ENCODE data around the gene SPATS2.

Gene SPATS2

DNA sequence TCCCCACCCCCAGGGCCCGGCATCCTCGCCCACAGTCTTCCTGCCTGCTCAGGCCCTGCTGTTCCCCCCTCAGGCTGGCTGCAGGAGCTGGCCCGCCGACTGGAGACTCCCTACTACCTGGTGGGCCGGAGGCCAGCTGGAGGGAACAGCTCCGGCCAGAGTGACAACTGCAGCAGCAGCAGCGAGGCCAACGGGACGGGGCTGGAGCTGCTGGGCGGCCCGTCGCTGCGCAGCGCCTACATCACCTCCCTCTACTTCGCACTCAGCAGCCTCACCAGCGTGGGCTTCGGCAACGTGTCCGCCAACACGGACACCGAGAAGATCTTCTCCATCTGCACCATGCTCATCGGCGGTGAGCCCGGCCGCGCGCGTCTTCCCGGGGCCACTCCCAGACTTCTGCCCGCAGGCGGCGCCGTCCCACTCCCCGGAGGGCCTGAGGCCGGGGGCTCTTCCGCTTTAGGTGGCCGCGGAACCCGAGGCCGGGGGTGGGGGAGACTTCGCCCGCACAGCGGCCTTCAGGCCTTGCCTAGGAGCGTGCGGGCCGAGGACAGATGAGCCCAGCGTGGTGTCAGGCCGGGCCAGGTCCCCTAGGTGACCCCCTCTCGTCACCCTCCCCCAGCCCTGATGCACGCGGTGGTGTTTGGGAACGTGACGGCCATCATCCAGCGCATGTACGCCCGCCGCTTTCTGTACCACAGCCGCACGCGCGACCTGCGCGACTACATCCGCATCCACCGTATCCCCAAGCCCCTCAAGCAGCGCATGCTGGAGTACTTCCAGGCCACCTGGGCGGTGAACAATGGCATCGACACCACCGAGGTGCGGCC, 181.8 kb downstream of the SPATS2 start:
- Histone ChIP-seq H4K20me1 (ENCODE audit: insufficient read depth, low read length) (no peaks in the 10 kb centered on the region), H3K36me3 (ENCODE audit: insufficient read depth, low read length) (no peaks in the 10 kb centered on the region), H3K9ac (ENCODE audit: low read length) (no peak overlapping the region), H3K9me3 (ENCODE audit: low read length) (no peaks in the 10 kb centered on the region), H3F3A (ENCODE audit: insufficient read depth, low read length) (no peaks in the 10 kb centered on the region), H3K4me3 (ENCODE audit: low read depth, low read length, poor library complexity, severe bottlenecking) (no peak overlapping the region), H3K27me3 (ENCODE audit: insufficient read depth, low read length) (no peaks in the 10 kb centered on the region; the same call in 1 of the 2 replicates), H3K27ac (ENCODE audit: low read depth, low read length, poor library complexity, severe bottlenecking) (no peak overlapping the region), H3K79me2 (ENCODE audit: insufficient read depth, low read length) (no peaks in the 10 kb centered on the region), H3K4me1 (ENCODE audit: insufficient read depth, low read length, severe bottlenecking) (peaks cover 3% of the 10 kb centered on the region), H2AFZ (ENCODE audit: low read length) (no peak overlapping the region), H3K4me2 (ENCODE audit: low read length) (peak overlapping the region; percentile 7; the same call in 1 of the 2 replicates), H3K9me2 (ENCODE audit: low read depth, low read length) (no peaks in the 10 kb centered on the region)
- no peak for TF ChIP-seq EZH2 (IDR thresholded peaks at IDR 0.05; ENCODE audit: borderline replicate concordance, low read length)
- TF ChIP-seq CTCF (IDR thresholded peaks at IDR 0.05; ENCODE audit: low read length) = 0 out of 2 replicates have a peak, but pooled peaks have one; percentile 11

DNA sequence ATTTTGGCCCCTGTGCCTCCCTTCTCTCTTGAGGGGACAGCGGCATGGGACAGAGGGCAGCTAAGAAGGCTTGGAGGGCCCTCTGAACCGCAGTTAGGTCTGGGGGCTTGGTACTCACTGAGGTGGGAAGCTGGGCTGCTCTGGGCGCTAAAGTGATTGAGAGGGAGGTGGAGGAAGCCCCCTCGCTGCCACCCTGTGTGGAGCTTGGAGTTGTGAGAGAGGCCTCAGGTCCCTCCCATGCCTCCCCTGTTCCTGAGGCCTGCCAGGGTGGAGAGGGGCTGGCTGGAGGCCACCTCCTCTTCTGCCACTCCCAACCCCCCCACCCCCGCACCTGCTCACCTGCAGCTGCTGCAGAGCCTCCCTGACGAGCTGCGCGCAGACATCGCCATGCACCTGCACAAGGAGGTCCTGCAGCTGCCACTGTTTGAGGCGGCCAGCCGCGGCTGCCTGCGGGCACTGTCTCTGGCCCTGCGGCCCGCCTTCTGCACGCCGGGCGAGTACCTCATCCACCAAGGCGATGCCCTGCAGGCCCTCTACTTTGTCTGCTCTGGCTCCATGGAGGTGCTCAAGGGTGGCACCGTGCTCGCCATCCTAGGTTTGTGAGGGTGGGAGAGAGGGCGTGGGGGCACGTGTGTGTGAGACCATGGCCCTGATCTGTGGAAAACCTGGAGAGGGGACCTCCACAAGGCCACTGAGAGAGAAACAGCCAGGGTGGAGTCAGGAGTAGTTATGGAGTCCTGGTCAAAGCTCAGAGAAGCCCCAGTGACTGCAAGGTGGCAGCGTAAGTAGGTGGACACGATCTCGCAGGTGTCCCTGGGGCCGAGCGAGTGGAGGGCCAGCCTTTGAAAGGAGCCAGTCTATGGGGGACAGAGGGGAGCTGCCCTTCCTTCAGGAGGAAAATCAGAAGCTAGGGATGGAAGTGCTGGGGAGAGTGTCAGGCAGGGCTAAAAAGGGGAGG, 182.8 kb downstream of the SPATS2 start:
- H3K27ac ChIP-seq (ENCODE audit: low read depth, low read length, poor library complexity, severe bottlenecking) = no peak overlapping the region
- H3K27me3 ChIP-seq (ENCODE audit: insufficient read depth, low read length) = no peaks in the 10 kb centered on the region; the same call in 1 of the 2 replicates
- peaks cover 3% of the 10 kb centered on the region for H3K4me1 ChIP-seq (ENCODE audit: insufficient read depth, low read length, severe bottlenecking)
- H3K4me2 ChIP-seq (ENCODE audit: low read length) = no peak overlapping the region
- no peak overlapping the region for H3K9ac ChIP-seq (ENCODE audit: low read length)
- H4K20me1 ChIP-seq (ENCODE audit: insufficient read depth, low read length) = no peaks in the 10 kb centered on the region
- no peaks in the 10 kb centered on the region for H3K9me3 ChIP-seq (ENCODE audit: low read length)
- no peaks in the 10 kb centered on the region for H3F3A ChIP-seq (ENCODE audit: insufficient read depth, low read length)
- H3K36me3 ChIP-seq (ENCODE audit: insufficient read depth, low read length) = no peaks in the 10 kb centered on the region
- TF ChIP-seq EZH2 (IDR thresholded peaks at IDR 0.05; ENCODE audit: borderline replicate concordance, low read length) = no peak
- TF ChIP-seq CTCF (IDR thresholded peaks at IDR 0.05; ENCODE audit: low read length) = no peak
- no peak overlapping the region for H3K4me3 ChIP-seq (ENCODE audit: low read depth, low read length, poor library complexity, severe bottlenecking)
- H3K79me2 ChIP-seq (ENCODE audit: insufficient read depth, low read length) = no peaks in the 10 kb centered on the region
- no peaks in the 10 kb centered on the region for H3K9me2 ChIP-seq (ENCODE audit: low read depth, low read length)
- no peak overlapping the region for H2AFZ ChIP-seq (ENCODE audit: low read length)

- Histone ChIP-seq H3K36me3 (ENCODE audit: insufficient read depth, low read length) (no peaks in the 10 kb centered on the region), H4K20me1 (ENCODE audit: insufficient read depth, low read length) (no peaks in the 10 kb centered on the region), H3K4me3 (ENCODE audit: low read depth, low read length, poor library complexity, severe bottlenecking) (no peak overlapping the region), H3K9me3 (ENCODE audit: low read length) (no peaks in the 10 kb centered on the region), H3F3A (ENCODE audit: insufficient read depth, low read length) (no peaks in the 10 kb centered on the region), H3K79me2 (ENCODE audit: insufficient read depth, low read length) (no peaks in the 10 kb centered on the region), H3K4me2 (ENCODE audit: low read length) (no peak overlapping the region), H3K9ac (ENCODE audit: low read length) (no peak overlapping the region), H3K4me1 (ENCODE audit: insufficient read depth, low read length, severe bottlenecking) (peaks cover 3% of the 10 kb centered on the region), H3K9me2 (ENCODE audit: low read depth, low read length) (no peaks in the 10 kb centered on the region), H3K27me3 (ENCODE audit: insufficient read depth, low read length) (no peaks in the 10 kb centered on the region; the same call in 1 of the 2 replicates), H3K27ac (ENCODE audit: low read depth, low read length, poor library complexity, severe bottlenecking) (no peak overlapping the region), H2AFZ (ENCODE audit: low read length) (no peak overlapping the region)
- TF ChIP-seq EZH2 (IDR thresholded peaks at IDR 0.05; ENCODE audit: borderline replicate concordance, low read length) (no peak), CTCF (IDR thresholded peaks at IDR 0.05; ENCODE audit: low read length) (no peak)
Observed at GRCh38 chr12:49550693-49551252, 183.5 kb downstream of the SPATS2 start.

Data from OCI-LY1 (cell line).